ENCODE data around the gene PSEN2.
"Not testable (repeated sequence)": the region's sequence is repeated elsewhere in the genome, so short reads cannot be mapped to it uniquely, and the experiment has no call there.

PSEN2 gene

GRCh38 chr1:226921504-226921903, 51.1 kb downstream of the PSEN2 start:
- no peak for DNase-seq

GRCh38 chr1:226929260-226930111, 59.1 kb downstream of the PSEN2 start:
- not testable (repeated sequence) for DNase-seq

GRCh38 chr1:226934483-226935237, 64.2 kb downstream of the PSEN2 start:
- no peak for DNase-seq

- DNase-seq: no peak
Measured at GRCh38 chr1:226937940-226938725, 67.7 kb downstream of the PSEN2 start.

GRCh38 chr1:226938903-226939437, 68.6 kb downstream of the PSEN2 start:
- DNase-seq: no peak

GRCh38 chr1:226939438-226940028, 69.1 kb downstream of the PSEN2 start:
- DNase-seq: peak; percentile 78

- peak; percentile 100 for DNase-seq
Measured at GRCh38 chr1:226940029-226940805, 69.8 kb downstream of the PSEN2 start, which contains the start of gene COQ8A. COQ8A (plus strand) TSS chr1:226940294; CDS start chr1:226961386, 21,092 bp downstream.

- DNase-seq: no peak
Measured at GRCh38 chr1:226940806-226941067, 70.3 kb downstream of the PSEN2 start.

GRCh38 chr1:226942392-226942791, 72.0 kb downstream of the PSEN2 start:
- DNase-seq: no peak

GRCh38 chr1:226943156-226943555, 72.7 kb downstream of the PSEN2 start:
- DNase-seq: no peak

GRCh38 chr1:226943927-226944326, 73.5 kb downstream of the PSEN2 start:
- DNase-seq: no peak

- DNase-seq: peak; percentile 10
Measured at GRCh38 chr1:226945106-226945857, 74.9 kb downstream of the PSEN2 start.
